Measurements from ENCODE around the gene ZNF362. TPM values are rescaled to one million over a fixed set of nuclear protein-coding genes. Genes with fewer than 3 reads are reported as not detected.

Gene ZNF362
- total RNA-seq, 2 experiments from 2014 or later = 8.9 to 26.1 TPM

DNA sequence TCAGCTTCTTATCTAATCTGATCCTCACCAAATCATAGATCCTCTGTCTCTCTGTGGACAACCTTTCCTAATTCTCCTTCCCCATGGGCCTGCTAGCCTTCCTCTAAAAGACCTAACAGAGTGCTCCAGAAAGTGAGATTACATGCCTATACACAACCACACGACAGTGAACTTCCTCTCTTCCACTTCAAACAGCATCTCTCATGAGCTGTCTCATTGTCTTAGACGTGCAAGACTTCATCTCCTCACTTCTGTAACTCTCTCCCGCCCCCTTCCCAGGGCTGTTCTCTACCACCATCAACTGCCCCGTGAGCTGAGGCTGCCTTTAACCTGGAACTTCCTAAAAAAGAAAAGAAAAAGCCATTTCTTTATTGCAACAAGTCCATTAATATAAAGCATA is 78.7 kb downstream of the ZNF362 start:
- H3K4me2 ChIP-seq (ENCODE audit: low read length) = no peak overlapping the region
- no TSS peak for BruUV-seq (replicated peaks)
- no peaks in the 10 kb centered on the region for H4K20me1 ChIP-seq (ENCODE audit: insufficient read depth, low read length)
- no peak for DNase-seq (ENCODE audit: low spot score)
- H3K4me1 ChIP-seq (ENCODE audit: insufficient read depth, low read length, poor library complexity, severe bottlenecking) = peaks cover 9% of the 10 kb centered on the region
- peaks cover 29% of the 10 kb centered on the region for H3K36me3 ChIP-seq (ENCODE audit: insufficient read depth, low read length)
- TF ChIP-seq EZH2phosphoT487 (IDR thresholded peaks at IDR 0.05; ENCODE audit: borderline replicate concordance, low read depth, low read length) (no peak), CTCF (conservative IDR thresholded peaks at IDR 0.05; ENCODE audit: low read length) (no peak)
- no peaks in the 10 kb centered on the region for H3K9me2 ChIP-seq (ENCODE audit: insufficient read depth, low read length)
- H3K27ac ChIP-seq (ENCODE audit: low read depth, low read length, poor library complexity, severe bottlenecking) = no peak overlapping the region
- H3K4me3 ChIP-seq (ENCODE audit: low read depth, low read length, poor library complexity, severe bottlenecking) = no peak overlapping the region
- no peaks in the 10 kb centered on the region for H3K9me3 ChIP-seq (ENCODE audit: low read length)
- ChIA-PET POLR2A (interaction anchor here (0.6 kb wide), 1 partner anchor 10 kb away, joined by 5 read pairs; no protein-coding TSS in a partner anchor), CTCF (ENCODE audit: unreplicated experiment) (no interaction called here)
- no peaks in the 10 kb centered on the region for H3K79me2 ChIP-seq (ENCODE audit: insufficient read depth, low read depth, low read length)
- H2AFZ ChIP-seq (ENCODE audit: low read length) = no peak overlapping the region
- intact Hi-C loops (cut with micrococcal nuclease; ENCODE audit: unreplicated experiment) = no loop called here

DNA sequence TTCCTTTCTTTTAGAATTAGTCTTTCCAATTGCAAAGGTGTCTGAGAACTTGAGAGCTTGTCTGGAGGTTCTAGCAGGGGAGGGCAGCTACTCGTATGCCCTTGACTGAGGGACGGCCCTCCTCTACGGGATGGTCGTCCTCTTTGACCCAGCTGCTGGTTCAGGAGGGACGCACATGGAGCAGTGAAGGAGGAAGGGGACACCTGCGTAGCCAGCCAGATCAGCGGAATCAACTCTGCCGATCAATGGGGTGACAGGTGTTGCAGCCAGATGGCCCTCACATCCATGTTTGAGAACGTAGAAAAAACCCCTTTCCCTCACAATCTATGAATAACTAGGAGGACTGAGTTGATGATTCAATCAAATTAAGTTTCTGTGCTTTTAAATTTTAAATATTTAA is 80.3 kb downstream of the ZNF362 start:
- no peaks in the 10 kb centered on the region for H3K79me2 ChIP-seq (ENCODE audit: insufficient read depth, low read depth, low read length)
- no peak overlapping the region for H2AFZ ChIP-seq (ENCODE audit: low read length)
- H3K4me3 ChIP-seq (ENCODE audit: low read depth, low read length, poor library complexity, severe bottlenecking) = no peak overlapping the region
- no peak overlapping the region for H3K27ac ChIP-seq (ENCODE audit: low read depth, low read length, poor library complexity, severe bottlenecking)
- 0 out of 2 replicates have a peak, but pooled peaks cover 4% of the 10 kb centered on the region for H4K20me1 ChIP-seq (ENCODE audit: insufficient read depth, low read length)
- intact Hi-C loops (cut with micrococcal nuclease; ENCODE audit: unreplicated experiment) = no loop called here
- no TSS peak for BruUV-seq (replicated peaks)
- no peak for DNase-seq (ENCODE audit: low spot score)
- H3K9me2 ChIP-seq (ENCODE audit: insufficient read depth, low read length) = no peaks in the 10 kb centered on the region
- ChIA-PET POLR2A (no interaction called here), CTCF (ENCODE audit: unreplicated experiment) (no interaction called here)
- TF ChIP-seq CTCF (conservative IDR thresholded peaks at IDR 0.05; ENCODE audit: low read length) = no peak
- no peak for TF ChIP-seq EZH2phosphoT487 (IDR thresholded peaks at IDR 0.05; ENCODE audit: borderline replicate concordance, low read depth, low read length)
- no peaks in the 10 kb centered on the region for H3K9me3 ChIP-seq (ENCODE audit: low read length)
- no peak overlapping the region for H3K4me2 ChIP-seq (ENCODE audit: low read length)
- H3K4me1 ChIP-seq (ENCODE audit: insufficient read depth, low read length, poor library complexity, severe bottlenecking) = peaks cover 9% of the 10 kb centered on the region
- peaks cover 21% of the 10 kb centered on the region for H3K36me3 ChIP-seq (ENCODE audit: insufficient read depth, low read length)

DNA sequence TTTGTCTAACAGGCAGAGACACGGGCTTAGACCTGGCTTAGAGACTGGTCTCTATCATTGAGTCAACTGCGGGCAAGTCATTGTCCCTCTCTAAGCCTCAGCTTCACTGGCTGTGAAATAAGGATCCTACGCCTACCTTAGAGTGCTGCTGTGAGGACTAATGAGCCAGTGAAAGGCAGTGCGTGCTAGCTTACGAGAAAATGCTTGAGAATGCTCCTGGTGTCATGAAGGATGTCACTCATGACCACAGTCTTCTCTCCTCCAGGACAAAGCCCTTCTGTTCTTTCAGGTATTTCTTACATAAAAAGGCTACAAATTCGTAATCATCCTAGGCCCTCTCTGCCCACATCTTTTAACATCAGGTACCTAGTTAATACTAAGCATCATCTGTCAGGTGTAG is 81.1 kb downstream of the ZNF362 start:
- Histone ChIP-seq H3K79me2 (ENCODE audit: insufficient read depth, low read depth, low read length) (no peaks in the 10 kb centered on the region), H4K20me1 (ENCODE audit: insufficient read depth, low read length) (0 out of 2 replicates have a peak, but pooled peaks cover 4% of the 10 kb centered on the region)

More for the DNA sequence above, 81.1 kb downstream of the ZNF362 start:
- DNase-seq (ENCODE audit: low spot score) = no peak
- H3K4me2 ChIP-seq (ENCODE audit: low read length) = no peak overlapping the region
- POLR2A ChIA-PET = no interaction called here
- CTCF ChIA-PET (ENCODE audit: unreplicated experiment) = no interaction called here
- no peak for TF ChIP-seq EZH2phosphoT487 (IDR thresholded peaks at IDR 0.05; ENCODE audit: borderline replicate concordance, low read depth, low read length)
- TF ChIP-seq CTCF (conservative IDR thresholded peaks at IDR 0.05; ENCODE audit: low read length) = no peak
- intact Hi-C loops (cut with micrococcal nuclease; ENCODE audit: unreplicated experiment) = no loop called here
- BruUV-seq (replicated peaks) = no TSS peak
- peaks cover 12% of the 10 kb centered on the region; the same call in 1 of the 2 replicates for H3K36me3 ChIP-seq (ENCODE audit: insufficient read depth, low read length)
- no peaks in the 10 kb centered on the region for H3K9me3 ChIP-seq (ENCODE audit: low read length)
- H2AFZ ChIP-seq (ENCODE audit: low read length) = no peak overlapping the region
- H3K9me2 ChIP-seq (ENCODE audit: insufficient read depth, low read length) = no peaks in the 10 kb centered on the region
- H3K4me3 ChIP-seq (ENCODE audit: low read depth, low read length, poor library complexity, severe bottlenecking) = no peak overlapping the region
- no peak overlapping the region for H3K27ac ChIP-seq (ENCODE audit: low read depth, low read length, poor library complexity, severe bottlenecking)
- H3K4me1 ChIP-seq (ENCODE audit: insufficient read depth, low read length, poor library complexity, severe bottlenecking) = peaks cover 17% of the 10 kb centered on the region
